ENCODE data around the gene GAREM2. TPM values are rescaled to one million over a fixed set of nuclear protein-coding genes. Genes with fewer than 3 reads are reported as not detected.

The GAREM2 gene
- total RNA-seq, 1 donor from 2014 or later, result 4.4 TPM

GRCh38 chr2:26189123-26189522 lies 16.2 kb downstream of the GAREM2 start:
- no peaks in the 10 kb centered on the region for H3K9me3 ChIP-seq
- no peaks in the 10 kb centered on the region for H3K27me3 ChIP-seq
- no peak overlapping the region for H3K4me3 ChIP-seq
- peaks cover 0 to 37% of the 10 kb centered on the region in 2 donors for H3K36me3 ChIP-seq
- intact Hi-C loops (cut with DNase I), result no loop called here
- peaks cover 10% of the 10 kb centered on the region for H3K4me1 ChIP-seq
- TF ChIP-seq POLR2A (IDR thresholded peaks at IDR 0.05) (no peak), CTCF (IDR thresholded peaks at IDR 0.05) (no peak), POLR2AphosphoS5 (IDR thresholded peaks at IDR 0.05; ENCODE audit: insufficient read depth in 1 of 2, low read depth in 1 of 2) (no peak)
- no peak overlapping the region for H3K27ac ChIP-seq
- DNase-seq (ENCODE audit: extremely low spot score in 2 of 2), result no peak

GRCh38 chr2:26189751-26190150 lies 16.9 kb downstream of the GAREM2 start:
- H3K36me3 ChIP-seq, result peaks cover 0 to 42% of the 10 kb centered on the region in 2 donors
- H3K27me3 ChIP-seq, result no peaks in the 10 kb centered on the region
- no peaks in the 10 kb centered on the region for H3K9me3 ChIP-seq
- peaks cover 6% of the 10 kb centered on the region for H3K4me1 ChIP-seq
- no peak overlapping the region for H3K27ac ChIP-seq
- TF ChIP-seq CTCF (IDR thresholded peaks at IDR 0.05), result no peak
- TF ChIP-seq POLR2A (IDR thresholded peaks at IDR 0.05), result no peak
- no peak overlapping the region for H3K4me3 ChIP-seq
- no peak for DNase-seq (ENCODE audit: extremely low spot score in 2 of 2)
- intact Hi-C loops (cut with DNase I), result no loop called here

GRCh38 chr2:26190369-26190768 lies 17.5 kb downstream of the GAREM2 start:
- Histone ChIP-seq H3K27ac (no peak overlapping the region), H3K4me1 (peaks cover 7% of the 10 kb centered on the region), H3K27me3 (no peaks in the 10 kb centered on the region), H3K9me3 (no peaks in the 10 kb centered on the region), H3K4me3 (no peak overlapping the region), H3K36me3 (peaks cover 0 to 45% of the 10 kb centered on the region in 2 donors)
- intact Hi-C loops (cut with DNase I), result no loop called here
- no peak for DNase-seq (ENCODE audit: extremely low spot score in 2 of 2)
- TF ChIP-seq CTCF (IDR thresholded peaks at IDR 0.05), result no peak
- no peak for TF ChIP-seq POLR2AphosphoS5 (IDR thresholded peaks at IDR 0.05; ENCODE audit: insufficient read depth in 1 of 2, low read depth in 1 of 2)
- no peak for TF ChIP-seq POLR2A (IDR thresholded peaks at IDR 0.05)

- TF ChIP-seq POLR2AphosphoS5 (IDR thresholded peaks at IDR 0.05; ENCODE audit: insufficient read depth in 1 of 2, low read depth in 1 of 2) (no peak), POLR2A (IDR thresholded peaks at IDR 0.05) (no peak), CTCF (IDR thresholded peaks at IDR 0.05) (no peak)
- H3K4me3 ChIP-seq, result no peak overlapping the region
- DNase-seq (ENCODE audit: extremely low spot score in 2 of 2), result no peak
- no peak overlapping the region for H3K27ac ChIP-seq
- peaks cover 0 to 52% of the 10 kb centered on the region in 2 donors for H3K36me3 ChIP-seq
- peaks cover 11% of the 10 kb centered on the region for H3K4me1 ChIP-seq
- no peaks in the 10 kb centered on the region for H3K9me3 ChIP-seq
- intact Hi-C loops (cut with DNase I), result no loop called here
- H3K27me3 ChIP-seq, result no peaks in the 10 kb centered on the region
Measured at GRCh38 chr2:26191316-26192159, 18.6 kb downstream of the GAREM2 start.

- H3K36me3 ChIP-seq, result peaks cover 0 to 72% of the 10 kb centered on the region in 2 donors
Measured at GRCh38 chr2:26193578-26194231, 20.8 kb downstream of the GAREM2 start.

More at GRCh38 chr2:26193578-26194231, 20.8 kb downstream of the GAREM2 start:
- Histone ChIP-seq H3K27ac (no peak overlapping the region), H3K27me3 (no peaks in the 10 kb centered on the region), H3K4me3 (no peak overlapping the region), H3K9me3 (no peaks in the 10 kb centered on the region), H3K4me1 (peaks cover 11% of the 10 kb centered on the region)
- DNase-seq (ENCODE audit: extremely low spot score in 2 of 2), result no peak
- TF ChIP-seq POLR2A (IDR thresholded peaks at IDR 0.05) (no peak), POLR2AphosphoS5 (IDR thresholded peaks at IDR 0.05; ENCODE audit: insufficient read depth in 1 of 2, low read depth in 1 of 2) (no peak), CTCF (IDR thresholded peaks at IDR 0.05) (no peak)
- intact Hi-C loops (cut with DNase I), result no loop called here
